ENCODE measurements around the gene CBX6.
A peak's percentile ranks its signal among the peaks of the same experiment; 100 is the strongest.
"Not testable (repeated sequence)": the region's sequence is repeated elsewhere in the genome, so short reads cannot be mapped to it uniquely, and the experiment has no call there.

CBX6 gene
- 297 to 673 reads per million in 2 experiments for total RNA-seq

DNA sequence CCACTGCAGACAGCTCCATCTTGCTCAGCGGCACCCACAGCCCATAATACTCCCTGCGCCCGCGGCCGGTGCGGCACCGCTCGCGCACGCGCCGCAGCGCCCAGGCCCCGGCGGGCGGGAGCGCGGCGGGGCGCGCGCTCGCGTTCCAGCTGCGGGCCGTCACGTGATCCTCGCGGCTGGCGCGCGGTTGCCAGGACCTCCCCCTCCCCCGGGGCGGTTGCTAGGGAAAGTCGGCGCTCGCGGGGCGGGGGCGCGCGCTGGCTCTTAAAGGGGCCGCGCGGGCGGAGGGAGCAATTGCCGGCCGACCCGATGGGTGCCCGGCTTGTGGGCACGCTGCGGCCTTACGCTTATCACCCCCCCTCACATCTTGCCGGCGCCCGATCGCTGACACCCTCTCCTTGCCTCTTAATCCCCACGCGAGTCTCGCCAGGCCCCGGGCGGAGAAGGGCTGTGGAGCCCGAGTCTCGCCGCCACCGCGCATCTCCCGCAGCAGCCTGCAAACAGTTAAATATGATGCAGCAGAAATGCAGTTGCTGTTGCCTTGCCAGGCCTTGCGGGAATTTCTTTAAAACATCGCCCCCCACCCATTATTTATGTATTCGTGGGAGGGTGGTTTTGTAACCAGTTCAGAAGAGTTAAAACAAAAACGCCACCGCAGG lies at the start of gene CBX6:
TSS of gene CBX6 (minus strand) at position 45 of the 659 bp plus-strand sequence. CDS start at position 19, 26 bp downstream.
- peak; percentile 92 for DNase-seq (ENCODE audit: low read depth)

DNA sequence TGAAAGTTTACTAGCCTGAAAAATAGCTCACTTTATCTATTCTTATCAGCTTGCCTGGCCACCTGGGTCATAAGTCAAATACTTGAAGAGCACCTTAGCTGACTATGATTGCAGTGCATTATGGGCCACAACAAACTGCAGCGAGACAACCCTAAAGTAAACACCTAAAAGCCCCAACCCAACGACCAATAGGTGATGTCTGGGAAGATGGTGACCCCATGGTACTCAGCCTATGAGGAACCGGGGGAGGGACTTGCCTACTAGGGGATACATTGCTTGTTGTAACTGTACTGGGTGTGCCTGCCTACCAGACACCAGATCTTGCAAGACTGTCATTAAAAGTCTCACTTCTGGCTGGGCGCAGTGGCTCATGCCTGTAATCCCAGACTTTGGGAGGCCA lies 49.8 kb upstream of the CBX6 start:
- no peak for DNase-seq (ENCODE audit: low read depth)

DNA sequence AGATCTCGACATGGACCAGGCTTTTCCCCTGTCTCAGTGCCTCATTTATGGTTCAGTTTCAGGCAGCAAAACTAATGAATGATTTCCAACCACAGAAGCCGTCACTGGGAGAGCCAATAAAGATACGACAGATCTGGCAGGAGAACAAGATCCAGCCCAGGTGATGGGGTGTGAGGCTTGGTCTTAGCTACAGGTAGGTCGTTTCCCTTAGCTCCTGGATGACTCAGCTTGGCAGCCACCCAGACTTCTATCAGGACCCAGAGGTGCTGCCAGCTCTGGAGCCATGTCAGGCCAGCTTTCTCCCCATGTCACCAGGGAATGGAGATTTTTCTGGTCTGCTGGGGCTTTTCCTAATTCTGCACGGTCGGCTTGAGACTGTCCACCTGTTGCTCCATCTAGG lies 49.1 kb upstream of the CBX6 start:
- no peak for DNase-seq (ENCODE audit: low read depth)

DNA sequence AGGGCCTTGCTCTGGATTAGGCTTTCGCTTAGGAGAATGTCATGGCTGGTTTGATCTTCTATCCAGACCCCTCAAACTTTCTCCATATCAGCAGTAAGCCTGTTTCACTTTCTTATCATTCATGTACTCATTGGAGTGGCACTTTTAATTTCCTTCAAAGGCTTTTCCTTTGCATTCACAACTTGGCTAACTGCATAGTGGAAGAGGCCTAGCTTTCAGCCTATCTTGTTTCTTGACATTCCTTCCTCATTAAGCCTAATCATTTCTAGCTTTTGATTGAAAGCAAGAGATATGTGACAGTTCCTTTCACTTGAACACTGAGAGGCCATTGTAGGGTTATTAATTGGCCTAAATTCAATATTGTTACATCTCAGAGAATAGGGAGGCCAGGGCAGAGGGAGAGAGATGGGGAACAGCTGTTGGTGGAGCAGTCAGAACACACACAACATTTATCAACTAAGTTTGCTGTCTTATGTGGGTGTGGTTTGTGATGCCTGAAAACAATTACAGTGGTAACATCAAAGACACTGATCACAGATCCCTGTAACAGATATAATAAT lies 47.7 kb upstream of the CBX6 start:
- no peak for DNase-seq (ENCODE audit: low read depth)

DNA sequence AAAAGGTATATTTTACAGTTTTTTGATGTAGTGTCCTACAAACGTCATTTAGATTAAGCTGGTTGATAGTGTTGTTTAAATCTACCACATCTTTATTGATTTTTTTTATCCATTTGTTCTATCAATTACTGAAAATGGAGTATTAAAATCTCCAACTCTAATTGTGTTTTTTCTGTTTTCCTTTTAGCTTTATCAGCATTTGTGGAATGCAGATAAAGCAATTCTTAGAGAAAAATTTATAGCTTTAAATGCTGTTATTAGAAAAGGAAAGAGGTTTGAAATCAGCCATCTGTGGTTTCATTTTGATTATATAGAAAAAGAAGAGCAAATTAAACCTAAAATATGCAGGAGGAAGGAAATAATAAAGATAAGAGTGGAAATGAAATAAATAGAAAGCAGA lies 39.4 kb upstream of the CBX6 start:
- DNase-seq (ENCODE audit: low read depth) = no peak

DNA sequence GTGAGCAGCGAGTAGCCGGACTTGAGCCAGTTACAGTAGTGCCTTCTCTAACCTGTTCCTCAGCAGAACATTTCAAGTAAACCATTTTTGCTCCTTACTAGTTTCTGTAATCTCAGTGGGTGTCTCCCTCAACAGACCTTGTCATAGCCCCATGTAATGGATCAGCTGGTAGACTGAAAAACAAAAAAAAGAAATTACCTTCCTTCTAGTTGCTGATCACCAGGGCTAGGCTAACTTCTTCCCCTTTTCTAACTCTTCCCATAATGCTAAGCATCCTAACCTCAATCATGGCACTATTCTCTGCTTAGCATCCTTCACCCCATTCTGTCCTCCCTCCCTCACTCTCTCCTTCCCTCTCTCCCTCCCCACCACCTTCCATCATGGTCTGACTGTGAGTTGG lies 35.8 kb upstream of the CBX6 start:
- no peak for DNase-seq (ENCODE audit: low read depth)

DNA sequence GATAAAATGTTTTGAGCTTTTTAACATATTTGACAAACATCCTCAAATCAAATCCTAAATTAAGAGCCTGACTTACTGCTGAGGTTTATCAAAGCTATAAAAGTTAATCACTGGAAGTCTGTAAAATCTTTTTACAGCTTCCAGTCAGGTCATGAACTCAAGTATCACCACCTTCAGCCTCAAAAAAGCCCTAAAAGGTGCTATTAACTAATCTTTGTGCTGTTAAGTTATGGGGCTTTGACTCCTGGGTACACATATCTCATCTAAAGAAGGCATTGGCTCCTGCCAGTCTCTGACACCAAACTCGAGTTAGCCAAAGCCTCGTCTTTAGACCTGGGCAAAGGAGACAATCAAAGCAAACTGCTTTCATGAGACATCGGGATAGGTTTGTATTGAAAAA lies 34.0 kb upstream of the CBX6 start:
- DNase-seq (ENCODE audit: low read depth) = no peak

DNA sequence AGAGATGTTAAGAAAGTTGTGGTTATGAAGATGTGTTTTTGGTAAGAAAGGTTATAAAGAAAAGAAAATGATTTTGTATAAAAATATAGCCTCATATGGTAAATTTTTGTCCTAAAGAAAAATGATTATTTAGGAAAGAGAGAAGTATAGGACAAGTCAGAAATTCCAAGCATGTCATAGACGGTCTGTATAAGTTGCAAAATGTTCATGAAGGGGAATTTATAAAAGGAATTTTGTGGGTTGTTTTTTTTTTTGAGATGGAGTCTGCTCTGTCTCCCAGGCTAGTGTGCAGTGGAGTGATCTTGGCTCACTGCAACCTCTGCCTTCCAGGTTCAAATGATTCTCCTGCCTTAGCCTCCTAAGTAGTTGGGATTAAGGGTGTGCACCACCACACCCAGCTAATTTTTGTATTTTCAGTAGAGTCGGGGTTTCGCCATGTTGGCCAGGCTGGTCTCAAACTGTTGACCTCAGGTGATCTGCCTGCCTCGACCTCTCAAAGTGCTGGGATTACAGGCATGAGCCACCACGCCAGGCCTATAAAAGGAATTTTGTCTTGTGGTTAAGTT lies 32.1 kb upstream of the CBX6 start:
- DNase-seq (ENCODE audit: low read depth) = not testable (repeated sequence)

DNA sequence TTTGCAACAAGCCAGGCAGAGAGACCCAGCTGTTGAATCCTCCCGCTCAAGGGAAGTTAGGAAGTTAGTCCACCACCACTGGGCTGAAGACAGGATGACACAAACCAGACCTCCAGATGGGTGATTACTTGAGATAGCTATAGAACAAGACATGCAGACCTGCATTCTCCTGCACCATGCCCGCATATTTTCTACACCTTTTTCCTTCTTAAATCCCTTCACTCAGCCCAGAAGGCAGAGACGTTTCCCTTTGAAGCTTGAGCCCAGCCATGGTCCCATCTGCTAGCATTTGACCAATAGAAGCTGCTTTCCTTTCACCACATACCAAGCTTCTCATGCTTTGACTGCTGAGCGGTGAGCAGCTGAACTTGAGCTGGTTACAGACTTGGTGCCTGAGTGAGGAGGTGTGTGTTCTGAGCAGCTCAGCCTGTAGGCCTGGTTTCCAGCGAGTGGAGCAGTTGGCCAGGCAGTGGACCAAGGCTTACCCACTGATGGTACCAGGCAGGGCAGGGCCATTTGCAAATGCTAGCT lies 29.2 kb upstream of the CBX6 start:
- DNase-seq (ENCODE audit: low read depth) = no peak

DNA sequence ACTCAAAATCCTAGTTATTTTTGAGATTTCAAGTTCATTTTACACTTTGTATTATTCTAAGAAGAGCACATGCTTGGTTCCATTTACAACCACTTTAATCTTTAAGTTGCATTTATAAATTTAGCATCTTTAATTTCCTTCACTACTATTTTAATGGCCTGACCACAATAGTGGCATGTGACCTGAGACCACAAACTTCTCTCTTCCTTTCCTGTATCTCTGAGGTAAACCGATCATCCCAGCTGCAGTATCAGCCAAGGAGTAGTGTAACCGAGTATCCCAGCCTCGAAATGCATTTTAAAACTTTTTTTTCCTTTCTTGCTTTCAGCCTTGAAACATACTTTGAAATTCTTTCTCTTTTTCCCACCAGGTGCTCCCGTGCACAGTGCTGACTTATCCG lies 28.7 kb upstream of the CBX6 start:
- DNase-seq (ENCODE audit: low read depth) = no peak

DNA sequence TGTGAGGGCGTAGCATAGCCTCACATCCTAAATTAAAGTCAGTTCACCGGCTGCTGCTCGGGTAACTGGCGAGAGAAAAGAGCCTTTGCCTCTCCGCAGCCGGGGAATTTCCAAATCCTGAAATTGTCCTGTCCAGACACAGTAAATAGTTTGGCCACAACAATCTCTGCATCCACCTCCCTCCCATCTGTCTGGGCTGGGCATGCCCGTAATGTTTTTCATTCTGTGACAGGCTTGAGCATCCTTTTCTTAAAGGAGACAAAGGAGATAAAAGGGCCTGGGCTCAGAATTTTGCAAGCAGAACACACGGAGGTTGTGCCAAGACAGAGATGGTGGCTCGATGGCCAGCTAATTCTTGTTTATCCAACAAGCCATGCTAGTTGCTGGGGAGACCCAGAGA lies 19.2 kb upstream of the CBX6 start:
- DNase-seq (ENCODE audit: low read depth) = no peak

DNA sequence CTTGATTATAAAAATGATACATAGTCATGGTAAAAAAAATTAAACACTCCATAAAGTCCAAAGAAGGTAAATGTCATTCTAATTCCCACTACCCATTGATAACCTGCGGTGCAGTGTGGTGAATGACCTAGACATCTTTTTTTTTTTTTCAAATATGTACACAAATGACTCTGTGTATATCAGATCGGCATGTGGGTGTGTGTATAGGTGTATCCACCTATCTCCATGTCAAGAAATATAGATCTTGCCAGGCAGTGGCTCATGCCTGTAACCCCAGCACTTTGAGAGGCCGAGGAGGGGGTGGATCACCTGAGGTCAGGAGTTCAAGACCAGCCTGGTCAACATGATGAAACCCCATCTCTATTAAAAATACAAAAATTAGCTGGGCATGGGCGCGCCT lies 18.4 kb upstream of the CBX6 start:
- no peak for DNase-seq (ENCODE audit: low read depth)

DNA sequence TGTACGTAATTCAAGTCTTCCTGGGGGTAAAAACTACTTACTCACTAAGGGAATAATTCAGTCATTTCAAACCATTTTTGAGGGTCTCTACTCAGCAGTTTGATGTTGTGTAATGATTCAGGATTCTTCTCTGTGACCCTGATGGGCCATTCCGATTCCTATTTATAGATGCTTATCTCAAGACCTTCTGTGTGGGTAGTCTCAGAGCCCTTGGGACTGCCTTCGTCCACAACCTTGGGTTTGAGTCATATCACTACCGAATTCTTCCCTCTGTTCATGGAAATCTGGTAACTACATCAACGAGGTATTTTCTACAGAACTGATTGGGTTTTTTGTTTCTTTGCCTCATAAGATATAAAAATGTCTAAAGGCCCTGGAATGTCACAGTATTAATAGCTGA lies 14.3 kb upstream of the CBX6 start:
- no peak for DNase-seq (ENCODE audit: low read depth)

DNA sequence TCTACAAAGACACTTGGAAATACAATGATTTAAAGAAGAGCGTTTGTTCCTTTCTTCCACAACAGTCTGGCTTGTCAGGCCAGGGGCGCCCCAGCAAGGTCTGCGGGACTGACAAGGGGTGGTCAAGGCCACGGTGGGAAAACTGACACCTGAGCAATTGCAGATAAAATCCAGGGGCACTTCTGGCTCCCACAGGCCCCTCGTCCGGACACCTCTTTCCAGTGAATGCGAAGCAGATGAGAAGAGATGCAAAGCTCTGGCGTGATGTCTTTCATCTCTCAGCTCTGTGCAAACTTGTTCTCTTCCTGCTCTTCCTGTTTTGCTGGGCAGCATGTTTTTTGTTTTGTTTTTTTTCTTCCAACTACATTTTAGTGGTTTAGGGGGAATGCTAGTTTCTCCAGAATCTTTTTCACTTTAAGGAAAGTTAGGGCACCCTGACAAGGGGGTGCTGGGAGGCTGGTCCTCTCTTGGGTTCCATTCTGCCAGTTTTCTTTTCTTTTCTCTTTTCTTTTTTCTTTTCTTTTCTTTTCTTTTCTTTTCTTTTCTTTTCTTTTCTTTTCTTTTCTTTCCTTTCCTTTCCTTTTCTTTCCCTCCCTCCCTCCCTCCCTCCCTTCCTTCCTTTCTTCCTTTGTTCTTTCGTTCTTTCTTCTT lies 11.1 kb upstream of the CBX6 start:
- DNase-seq (ENCODE audit: low read depth) = no peak

DNA sequence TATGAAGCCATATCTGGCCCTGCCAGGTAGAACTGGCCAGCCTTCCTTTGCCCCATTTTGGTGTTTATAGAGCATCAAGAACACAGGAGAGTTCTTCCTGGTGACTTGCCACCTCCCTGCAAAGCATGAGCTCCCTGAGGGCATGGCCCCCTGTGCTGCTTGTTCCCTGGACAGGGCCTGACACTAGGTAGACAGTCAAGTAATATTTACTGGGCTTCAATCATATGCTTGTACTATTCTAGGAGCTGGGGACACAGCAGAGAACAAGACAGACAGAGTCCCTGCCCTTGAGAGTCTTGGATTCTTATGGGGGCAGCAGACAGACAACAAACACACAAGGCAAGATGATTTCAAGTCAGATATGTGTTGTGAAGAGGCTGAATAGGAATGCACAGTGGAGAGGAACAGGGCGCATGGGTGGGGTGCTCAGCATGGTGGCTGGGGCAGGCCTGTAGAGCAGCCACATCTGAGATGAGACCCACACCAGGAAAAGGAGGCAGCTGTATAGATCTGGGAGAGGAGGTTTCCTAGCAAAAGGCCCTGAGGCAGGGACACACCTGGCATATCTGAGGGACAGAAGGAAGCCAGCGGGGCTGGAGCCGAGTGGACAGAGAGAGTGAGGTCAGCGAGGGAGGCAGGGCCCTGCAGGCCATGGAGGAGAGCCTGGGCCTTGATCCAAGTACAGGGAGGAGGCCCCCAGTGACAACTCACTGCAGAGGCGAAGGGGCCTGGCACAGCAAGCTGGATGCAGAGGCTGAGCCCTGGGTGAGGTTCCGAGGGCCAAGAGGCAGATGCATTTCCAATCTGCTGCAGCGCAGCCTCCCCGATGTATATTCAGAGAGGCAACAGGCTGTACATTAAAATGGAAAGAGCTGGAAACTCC lies 10.2 kb upstream of the CBX6 start:
- DNase-seq (ENCODE audit: low read depth) = no peak

DNA sequence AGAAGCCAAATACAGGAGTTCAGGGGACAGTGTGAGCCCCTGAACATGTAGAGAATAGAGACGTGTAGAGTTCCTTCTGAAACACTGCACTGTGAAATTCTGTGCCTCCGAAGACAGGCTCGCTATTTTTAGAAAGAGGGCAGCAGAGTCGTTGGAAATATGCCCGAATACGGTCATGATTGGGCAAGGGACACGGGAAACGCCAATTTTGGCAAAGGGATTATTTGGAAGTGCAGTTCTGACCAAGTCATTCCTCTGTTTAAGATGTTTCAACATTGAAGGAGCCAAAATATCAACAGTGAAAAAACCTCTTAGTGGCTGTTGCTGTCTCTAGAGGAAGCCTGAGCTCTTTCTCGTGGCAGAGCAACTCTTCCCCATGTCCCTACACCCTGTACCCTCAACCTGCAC lies 9.5 kb upstream of the CBX6 start:
- no peak for DNase-seq (ENCODE audit: low read depth)

DNA sequence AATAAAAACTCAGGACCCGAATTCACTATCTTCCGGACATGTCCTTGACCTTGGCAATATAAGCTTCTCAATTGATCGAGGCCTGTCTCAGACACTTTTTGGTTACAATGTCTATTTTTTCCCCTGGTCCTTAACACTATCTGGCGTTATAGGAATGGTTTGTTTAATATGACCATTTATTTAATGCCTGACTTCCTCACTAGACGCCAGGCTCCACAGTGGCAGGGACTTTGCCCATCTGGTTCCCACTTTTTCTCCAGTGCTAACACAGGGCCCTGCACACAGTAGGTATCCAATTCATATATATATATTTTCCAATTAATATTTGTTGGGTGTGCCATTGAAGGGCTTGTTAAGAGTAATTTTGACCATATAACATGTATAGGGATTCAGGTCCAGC lies 7.9 kb upstream of the CBX6 start:
- DNase-seq (ENCODE audit: low read depth) = no peak

DNA sequence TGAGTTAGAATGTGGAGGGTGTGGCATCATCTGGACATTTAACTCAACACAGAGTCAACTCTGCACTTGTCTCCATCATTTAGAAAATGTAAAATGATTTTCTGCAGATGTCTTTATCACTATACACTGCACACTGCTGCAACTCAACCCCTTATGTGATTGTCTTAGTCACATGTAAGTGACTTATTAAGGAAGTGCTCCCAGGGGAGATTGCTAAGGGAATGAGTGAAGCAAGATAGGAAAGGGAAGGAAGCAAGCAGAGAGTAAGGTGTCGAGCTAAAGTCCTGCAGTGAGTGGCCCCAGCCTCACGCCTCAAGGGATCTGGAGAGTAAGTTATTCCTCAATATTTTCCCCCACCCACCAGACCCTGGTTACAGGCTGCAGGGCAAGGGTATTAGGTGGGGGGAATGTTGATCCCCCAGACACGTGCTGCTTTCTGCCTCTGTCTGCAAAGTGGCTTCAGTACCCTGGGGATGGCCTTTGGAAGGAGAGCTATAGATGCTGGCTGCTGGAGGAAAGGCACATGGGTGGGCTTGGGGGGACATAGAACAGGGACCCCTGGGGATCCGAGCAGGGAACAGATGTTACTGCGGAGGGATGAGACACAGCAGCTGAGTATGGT lies 7.2 kb upstream of the CBX6 start:
- no peak for DNase-seq (ENCODE audit: low read depth)

DNA sequence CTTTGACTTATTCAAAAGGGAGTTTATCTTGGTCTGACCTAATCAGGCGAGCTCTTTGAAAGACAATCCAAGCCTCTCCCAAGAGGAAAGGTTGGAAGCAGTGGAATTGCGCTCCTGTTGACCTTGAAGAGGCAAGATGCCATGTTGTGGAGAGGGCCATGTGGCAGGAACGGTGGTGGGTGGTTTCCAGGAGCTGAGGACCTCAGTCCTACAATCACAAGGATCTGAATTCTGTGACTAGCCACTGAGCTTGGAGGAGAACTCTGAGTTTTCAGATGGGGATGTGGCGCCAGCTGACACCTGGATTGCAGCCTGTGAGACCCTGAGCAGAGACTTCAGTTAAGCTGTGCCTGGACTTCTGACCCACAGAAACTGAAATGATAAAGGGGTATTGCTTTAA lies 6.0 kb upstream of the CBX6 start:
- no peak for DNase-seq (ENCODE audit: low read depth)

DNA sequence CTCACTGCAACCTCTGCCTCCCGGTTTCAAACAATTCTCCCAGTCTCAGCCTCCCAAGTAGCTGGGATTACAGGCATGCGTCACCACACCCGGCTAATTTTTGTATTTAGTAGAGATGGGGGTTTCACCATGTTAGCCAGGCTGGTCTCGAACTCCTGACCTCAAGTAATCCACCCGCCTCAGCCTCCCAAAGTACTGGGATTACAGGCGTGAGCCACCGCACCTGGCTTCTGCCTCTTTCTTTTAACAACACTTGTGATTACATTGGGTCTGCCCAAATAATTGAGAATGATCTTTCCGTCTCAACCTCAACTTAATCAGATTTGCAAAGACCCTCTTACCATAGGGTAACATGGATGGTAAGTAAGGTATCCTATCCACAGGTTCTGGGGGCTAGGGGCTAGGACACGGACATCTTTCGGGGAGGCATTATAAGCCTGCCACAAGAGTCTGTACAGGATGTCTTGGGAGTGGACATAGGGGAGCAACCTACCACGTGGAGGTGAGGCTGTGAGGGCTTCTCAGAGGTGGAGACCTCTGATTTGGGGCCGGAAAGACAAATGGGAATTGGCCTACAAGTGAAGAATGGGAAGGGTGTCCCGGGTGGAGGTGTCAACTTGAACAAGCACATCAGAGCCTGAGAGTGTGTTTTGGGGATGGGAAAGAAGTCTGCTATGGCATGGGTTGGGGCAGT lies 2.7 kb upstream of the CBX6 start:
- DNase-seq (ENCODE audit: low read depth) = no peak

Data from T follicular helper cell (primary cell).